ENCODE results near the gene CD300C.
"Not testable (repeated sequence)": the region's sequence is repeated elsewhere in the genome, so short reads cannot be mapped to it uniquely, and the experiment has no call there.

Gene CD300C

DNA sequence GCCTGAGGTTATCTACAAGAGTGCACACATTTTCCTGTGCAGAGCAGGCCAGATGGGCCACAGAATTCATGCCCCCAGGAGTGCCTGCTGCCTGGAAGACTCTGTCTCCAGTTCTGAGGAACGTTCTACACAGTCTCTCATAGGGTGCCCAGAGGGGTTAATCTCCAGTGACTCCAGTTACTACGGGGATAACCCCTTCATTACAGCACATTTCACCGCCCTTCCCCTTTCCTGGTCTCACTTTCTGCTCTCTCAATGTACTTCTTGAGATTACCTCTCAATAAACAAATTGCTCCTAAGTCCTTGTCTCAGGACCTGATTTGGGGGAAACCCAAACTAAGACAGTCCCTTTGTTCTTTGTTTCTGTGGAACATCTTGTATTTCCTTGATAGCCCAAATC, 15.7 kb upstream of the CD300C start:
- DNase-seq (ENCODE audit: low read depth): no peak

DNA sequence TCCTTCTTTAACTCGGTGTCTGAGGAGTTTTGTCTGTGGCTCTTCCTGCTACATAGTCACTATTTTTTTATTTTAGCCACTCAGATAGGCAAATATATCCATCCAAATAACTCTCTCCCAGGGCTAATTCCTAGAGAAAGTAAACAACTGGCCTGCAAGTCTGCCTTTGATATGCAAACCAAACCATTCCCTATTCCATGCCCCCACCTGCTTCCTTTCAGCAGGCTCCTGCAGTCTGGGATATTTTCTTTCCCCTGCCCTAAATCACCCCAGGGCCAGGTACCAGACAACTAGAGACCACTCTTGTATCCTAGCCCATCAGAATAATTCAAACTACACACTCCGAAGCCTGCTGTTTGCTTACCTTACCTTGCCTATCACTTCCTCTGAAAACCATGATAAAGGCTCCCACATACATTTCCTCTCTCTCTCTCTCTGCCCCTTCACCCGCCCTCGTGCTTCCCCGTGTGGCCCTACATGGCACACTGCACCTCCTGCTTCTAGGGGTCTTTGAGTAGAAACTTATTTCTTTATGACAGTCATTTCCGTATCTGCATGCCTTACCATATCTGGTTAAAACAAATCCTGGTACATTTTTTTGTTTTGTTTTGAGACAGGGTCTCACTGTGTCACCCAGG, 13.1 kb upstream of the CD300C start:
- no peak for DNase-seq (ENCODE audit: low read depth)

DNA sequence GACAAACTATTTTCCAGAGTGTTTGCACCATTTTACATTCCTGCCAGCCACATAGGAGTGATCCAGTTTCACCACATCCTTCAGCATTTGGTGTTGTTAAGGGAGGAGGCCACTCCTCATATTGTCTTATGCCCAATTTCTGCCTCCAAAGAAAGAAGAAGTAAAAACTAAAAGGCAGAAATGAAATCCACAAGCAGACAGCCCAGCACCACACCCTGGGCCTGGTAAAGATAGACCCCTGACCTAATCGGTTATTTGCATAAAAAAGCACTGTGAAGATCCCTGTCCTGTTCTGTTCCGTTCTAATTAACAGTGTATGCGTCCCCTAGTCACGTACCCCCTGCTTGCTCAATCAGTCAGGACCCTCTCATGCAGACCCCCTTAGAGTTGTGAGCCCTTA, 12.5 kb upstream of the CD300C start:
- DNase-seq (ENCODE audit: low read depth): not testable (repeated sequence)

DNA sequence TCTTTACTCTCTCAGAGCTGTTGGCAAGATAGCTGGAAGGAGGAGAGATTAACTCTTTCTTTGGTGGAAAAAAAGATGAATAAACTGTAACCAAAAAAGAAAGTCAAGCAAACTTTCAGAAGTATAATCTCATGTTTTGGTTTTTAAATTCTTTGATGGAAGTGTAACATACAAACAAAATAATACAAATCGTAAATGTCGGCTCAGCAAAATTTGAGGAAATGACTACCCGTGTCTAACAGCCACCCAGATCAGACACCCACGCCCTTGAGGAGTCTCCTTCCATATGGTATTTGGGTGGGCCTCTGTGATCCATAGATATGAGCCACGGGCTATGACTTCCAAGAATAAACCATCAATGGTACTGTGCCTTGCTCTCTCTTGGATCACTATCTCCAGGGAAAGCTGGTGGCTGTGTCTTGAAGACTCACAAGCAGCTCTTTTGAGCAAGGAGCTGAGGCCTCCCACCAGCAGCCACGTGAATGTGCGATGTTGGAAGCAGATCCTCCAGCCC, 9.6 kb upstream of the CD300C start:
- no peak for DNase-seq (ENCODE audit: low read depth)

DNA sequence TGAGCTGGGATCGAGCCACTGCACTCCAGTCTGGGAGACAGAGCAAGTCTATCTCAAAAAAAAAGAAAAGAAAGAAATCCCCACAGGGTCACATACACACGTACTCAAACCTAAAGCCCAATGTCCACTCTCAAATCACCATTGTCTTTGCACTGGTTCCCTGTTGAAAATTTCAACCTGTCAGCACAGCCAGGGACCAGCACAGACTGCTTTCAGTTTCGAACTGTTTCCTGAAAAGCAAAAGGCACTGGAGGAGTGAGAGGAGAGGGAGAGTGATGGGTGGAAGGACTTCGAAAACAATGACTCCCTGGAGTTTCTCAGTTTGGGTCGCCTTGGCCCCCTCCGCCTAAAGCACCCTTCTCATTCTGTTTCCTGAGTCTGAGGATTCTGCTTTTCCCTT, 9.0 kb upstream of the CD300C start:
- DNase-seq (ENCODE audit: low read depth): no peak

DNA sequence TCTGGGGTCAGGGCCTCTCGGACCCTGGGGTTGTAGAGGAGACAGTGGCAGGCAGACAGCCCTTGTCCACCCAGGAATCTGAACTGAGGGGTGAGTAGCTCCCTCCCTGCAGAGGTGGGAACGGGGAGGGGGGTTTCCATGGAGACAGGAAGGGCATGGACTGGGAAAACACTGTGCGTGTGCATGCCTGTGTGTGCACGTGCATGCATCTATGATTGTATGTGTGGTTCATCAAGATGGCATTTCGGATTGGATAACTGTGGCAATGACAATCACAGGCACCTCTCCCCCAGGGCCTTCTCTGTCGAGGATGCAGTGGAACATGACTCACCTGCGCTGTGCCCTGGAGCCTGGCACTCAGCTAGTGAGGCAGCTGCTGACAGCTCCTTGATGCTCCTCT, 6.1 kb upstream of the CD300C start:
- no peak for DNase-seq (ENCODE audit: low read depth)

DNA sequence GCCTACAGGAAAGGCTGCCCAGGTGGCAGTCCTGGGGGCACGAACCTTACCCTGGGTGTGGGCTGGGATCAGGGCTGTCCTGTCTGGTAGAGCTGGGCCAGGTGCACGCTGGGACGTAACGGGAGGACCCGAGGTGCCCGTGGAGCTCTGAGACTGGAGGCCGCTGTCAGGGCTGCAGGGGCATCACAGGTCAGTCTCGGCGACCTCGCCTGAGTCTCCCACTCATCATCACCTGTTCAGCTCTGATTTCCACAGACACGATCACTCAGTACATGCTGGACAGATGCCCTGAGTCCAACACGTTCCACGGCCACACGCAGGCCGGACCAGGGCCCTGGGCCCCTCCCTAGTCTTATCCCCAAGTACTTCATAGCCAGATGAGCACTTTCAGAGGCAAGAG, 4.7 kb upstream of the CD300C start:
- DNase-seq (ENCODE audit: low read depth): no peak

DNA sequence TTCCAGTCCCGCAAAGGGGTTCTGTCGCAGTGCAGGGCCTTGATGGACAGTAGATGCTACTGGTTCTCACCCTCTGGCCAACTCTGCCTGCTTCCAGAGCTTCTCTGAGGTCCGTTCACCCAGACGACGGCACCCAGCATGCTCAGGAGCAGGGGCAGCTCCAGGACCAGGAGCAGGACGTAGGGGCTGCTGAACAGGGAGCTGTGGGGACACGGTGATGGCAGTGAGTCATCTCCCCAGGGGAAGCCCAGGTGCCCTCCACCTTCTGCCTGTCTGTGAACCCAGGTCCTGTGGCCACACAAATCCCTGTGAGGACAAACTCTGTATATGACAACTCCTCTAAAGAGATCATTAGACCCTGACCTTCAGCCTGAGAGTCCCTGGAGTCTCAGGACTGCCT, 3.4 kb upstream of the CD300C start:
- no peak for DNase-seq (ENCODE audit: low read depth)

DNA sequence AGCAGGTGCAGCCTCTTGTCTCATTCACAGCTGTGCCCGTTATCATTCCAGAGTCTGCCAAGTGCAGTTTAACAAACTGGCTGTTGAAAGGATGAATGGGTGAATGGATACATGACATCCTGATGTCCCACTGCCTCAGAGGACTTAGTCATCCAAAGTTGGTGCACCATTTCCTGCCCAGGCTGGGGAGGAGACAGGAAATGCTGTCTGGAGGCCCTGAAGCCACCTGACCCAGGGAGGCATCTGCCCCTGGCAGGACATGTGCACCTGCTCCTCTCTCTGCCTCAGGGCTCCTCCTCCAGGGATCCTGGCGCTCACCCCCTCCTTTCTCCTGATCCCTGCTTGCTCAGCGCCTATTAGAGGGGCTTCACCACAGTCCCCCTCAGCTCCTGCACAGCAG, 1.8 kb upstream of the CD300C start:
- DNase-seq (ENCODE audit: low read depth): no peak

DNA sequence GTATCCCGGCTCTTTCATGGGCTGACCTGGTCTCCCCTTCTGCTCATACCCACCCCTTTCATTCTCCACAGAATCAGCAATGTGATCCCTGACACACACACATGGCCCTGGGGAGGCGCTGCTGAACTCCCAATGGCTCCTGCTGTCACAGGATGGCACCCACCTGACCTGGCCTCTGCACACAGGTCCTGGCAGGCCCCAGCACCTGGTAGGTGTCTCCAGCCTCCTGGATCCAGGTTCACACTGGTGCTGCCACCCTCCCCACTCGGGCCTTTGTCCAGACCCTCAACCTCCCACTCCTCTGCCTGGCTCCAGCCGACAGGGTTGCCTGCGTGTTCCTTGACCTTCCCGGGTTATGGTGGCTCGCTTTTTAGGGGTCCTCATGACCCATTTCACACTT, 1.3 kb upstream of the CD300C start:
- no peak for DNase-seq (ENCODE audit: low read depth)

DNA sequence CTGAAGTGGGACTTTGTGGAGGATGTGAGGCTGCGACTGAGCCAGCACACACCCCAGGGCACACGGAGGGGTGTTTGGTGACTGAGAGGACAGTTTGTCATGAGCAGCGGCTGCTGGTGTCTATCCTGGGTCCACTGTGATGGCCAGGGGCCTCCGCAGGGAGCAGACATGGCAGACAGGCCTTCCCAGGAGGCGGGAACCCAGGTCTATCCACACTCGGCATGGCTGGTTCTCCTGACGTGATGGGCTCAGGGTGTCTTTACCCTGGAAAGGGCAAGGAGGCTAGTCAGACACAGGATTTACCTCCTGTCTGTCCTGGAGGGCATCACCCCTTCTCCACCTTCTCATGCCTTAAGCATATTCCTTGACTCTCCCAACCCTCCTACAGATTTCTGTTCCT, 671 bp upstream of the CD300C start:
- DNase-seq (ENCODE audit: low read depth): no peak

DNA sequence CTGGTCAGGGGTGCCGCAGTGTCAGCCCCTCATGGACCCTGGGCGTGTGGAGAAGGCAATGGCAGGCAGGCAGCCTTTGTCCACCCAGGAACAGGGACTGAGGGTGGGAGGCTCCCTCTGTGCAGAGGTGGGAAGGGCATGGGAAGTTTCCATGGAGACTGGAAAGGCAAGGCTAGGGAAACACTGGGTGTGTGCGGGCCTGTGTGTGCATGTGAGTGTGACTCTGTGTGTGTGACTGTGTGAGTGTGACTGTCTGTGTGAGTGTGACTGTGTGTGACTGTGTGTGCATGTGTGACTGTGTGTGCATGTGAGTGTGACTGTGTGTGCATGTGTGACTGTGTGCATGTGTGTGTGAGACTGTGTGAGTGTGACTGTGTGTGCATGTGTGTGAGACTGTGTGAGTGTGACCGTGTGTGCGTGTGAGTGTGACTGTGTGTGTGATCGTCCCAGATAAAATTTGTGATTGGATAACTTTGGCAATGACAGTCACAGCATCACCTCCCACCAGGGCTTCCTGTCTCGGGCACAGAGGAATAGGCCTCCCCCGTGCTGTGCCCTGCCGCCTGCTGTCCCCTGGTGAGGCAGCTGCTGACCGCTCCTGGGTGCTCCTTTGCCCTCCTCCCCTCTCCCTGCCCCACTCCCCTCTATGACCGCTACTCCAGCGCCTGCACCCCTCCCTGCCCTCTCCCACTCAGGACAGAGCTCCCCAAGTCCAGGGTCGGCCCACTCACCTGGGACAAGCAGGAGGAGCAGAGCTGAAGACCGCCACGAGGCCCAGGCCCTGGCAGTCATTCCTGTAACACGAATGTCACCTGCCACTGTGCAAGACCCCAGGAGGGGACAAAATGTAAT, 698 bp downstream of the CD300C start:
- DNase-seq (ENCODE audit: low read depth): no peak

DNA sequence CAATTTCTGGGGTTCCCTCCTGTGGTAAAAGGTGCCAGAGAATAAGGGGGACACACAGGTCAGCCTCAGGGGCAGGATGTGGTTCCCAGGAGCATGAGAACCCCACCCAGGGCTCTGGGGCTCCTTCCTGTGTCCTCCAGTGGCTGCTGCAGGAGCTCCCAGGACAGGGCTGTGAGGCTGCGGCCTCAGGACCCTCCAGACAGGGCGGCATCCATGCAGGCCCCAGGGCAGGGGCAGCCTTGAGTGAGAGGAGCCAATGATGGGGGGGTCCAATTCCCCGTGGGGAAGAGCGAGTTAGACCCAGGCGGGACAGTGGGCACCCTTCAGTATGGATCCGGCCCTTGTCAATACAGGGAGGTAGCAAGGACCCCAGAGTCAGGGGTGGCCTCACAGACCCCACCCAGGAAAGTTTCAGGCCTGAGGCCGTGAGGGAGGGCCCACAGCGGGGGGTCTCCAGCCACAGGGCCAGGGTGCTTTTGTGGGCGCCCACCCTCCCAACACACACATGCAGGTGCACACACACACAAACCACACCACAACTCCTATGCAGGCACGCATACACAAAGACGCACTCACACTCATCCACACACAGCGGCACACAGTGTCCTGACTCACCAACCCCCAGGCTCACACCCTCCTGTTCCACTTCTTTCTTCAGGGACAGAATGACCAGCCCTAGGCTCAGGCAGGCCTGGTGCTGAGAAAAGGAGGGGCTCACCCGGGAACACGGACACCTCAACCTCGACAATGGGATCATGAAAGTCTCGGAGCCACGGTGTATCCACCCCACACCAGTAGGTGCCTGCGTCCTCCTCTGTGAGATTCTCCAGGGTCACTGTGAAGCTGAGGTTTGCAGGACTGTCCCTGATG, 1.8 kb downstream of the CD300C start:
- DNase-seq (ENCODE audit: low read depth): no peak

DNA sequence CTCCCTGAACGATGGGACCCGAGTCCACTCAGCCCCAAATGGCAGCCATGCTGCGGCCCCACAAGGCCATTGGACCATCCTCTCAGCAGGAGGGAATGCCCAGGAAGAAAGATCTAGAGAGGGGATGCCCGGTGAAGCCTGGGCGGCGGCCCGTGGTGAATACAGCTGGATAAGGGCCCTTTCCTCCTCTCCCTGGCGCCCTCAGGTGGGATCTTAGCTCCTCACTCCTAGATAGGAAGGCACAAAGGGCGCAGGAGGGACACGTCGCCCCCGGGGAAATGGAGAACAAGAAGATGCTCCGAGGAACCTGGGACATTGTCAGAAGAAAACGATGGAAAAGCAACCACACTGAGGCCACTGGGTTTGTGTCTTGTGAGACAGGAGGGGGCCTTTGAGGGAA, 2.5 kb downstream of the CD300C start:
- no peak for DNase-seq (ENCODE audit: low read depth)

DNA sequence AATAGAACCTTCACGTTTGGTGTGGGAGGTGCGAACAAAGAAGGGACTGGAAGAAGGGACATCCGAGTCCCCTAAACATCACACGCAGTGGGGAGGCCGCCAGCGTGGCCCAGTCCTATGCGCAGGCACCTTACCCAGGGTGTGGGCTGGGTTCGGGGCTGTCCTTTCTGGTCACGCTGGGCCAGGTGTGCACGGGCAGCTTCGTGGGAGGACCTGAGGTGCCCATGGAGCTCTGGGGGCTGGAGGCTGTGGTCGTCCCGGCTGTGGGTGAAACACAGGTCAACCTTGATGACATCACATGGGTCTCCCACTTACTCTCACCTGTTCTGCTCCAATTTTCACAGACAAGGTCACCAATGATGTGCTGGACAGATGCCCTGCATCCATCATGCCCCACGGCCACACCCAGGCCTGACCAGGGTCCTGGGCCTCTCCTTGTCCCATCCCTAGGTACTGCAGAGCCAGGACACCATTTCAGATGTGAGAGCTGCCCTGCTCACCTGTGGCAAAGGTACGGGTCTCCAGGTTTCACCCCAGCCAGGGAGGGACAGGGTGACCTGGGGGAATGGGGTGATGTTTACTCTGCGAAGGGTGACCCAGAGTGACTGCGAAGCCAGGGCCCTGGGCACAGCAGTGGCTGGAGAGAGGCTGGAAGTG, 3.1 kb downstream of the CD300C start:
- DNase-seq (ENCODE audit: low read depth): no peak

DNA sequence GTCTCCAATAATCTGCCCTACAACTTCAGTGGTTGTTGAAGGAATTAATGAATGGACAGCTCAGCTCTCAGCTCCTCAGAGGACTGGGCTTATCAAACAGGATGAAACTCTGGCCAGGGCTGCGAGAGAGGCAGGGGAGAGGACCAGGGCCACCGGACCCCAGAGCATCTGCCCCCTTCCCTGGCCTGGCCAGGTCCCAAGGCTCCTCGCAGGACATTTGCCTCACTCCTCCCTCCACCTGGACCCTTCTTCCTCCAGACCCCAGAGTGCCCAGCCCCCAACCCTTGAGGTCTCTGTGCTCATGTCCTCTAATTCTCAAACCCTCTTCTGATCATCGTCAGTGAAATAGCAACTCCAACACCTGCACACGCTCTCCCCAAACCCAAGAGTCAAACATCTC, 3.7 kb downstream of the CD300C start:
- DNase-seq (ENCODE audit: low read depth): no peak

DNA sequence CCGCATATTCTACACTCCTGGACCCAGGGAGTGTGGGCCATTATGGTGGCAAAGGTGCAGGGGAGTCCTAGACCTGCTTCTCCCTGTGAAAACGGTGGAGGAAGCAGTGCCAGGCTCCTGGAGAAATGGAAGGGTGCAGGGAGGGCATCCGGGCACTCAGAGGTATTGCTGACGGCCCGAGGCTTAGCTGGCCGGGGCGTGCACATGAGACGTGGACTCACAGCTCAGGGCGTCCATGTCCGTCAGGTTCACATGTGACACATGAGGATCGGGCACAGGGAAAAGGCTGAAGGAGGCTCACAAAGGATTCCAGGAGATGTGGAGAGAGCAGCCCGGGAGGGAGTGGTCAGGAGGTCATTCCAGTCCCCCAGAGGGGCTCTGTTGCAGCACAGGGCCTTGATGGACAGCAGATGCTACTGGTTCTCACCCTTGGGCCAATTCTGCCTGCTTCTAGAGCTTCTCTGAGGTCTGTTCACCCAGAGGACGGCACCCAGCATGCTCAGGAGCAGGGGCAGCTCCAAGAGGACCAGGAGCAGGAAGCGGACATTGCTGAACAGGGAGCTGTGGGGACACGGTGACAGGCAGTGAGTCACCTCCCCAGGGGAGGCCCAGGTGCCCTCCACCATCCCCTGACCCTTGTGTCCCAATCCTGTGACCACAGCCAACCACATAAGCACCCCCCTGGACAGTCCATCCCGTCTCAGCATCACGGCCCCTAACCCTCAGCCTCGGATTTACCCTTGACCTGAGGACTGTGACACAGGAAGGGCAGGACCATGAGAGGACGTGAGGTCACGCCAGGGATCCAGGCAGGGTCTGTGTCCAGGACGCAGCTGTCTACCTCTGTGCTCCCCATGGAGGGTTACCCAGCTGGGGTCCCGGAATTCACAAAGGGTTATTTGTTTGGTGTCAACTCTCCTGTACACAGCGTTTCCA, 4.5 kb downstream of the CD300C start:
- DNase-seq (ENCODE audit: low read depth): no peak

DNA sequence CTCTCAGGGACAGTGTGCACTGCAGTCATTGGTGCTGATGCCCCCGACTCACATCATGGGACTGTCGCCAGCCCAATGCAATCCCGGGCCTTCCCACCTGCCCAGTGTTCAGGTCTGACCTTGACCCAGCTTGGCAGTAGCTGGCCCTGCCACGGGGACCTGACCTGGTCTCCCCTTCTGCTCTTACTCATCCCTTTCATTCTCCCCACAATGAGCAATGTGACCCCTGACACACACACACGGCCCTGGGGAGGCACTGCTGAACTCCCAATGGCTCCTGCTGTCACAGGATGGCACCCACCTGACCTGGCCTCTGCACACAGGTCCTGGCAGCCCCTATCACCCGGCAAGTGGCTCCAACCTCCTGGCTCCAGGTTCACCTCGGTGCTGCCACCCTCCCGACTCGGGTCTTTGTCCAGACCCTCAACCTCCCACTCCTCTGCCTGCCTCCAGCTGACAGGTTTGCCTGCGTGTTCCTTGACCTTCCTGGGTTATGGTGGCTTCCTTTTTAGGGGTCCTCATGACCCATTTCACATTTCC, 6.6 kb downstream of the CD300C start:
- no peak for DNase-seq (ENCODE audit: low read depth)

DNA sequence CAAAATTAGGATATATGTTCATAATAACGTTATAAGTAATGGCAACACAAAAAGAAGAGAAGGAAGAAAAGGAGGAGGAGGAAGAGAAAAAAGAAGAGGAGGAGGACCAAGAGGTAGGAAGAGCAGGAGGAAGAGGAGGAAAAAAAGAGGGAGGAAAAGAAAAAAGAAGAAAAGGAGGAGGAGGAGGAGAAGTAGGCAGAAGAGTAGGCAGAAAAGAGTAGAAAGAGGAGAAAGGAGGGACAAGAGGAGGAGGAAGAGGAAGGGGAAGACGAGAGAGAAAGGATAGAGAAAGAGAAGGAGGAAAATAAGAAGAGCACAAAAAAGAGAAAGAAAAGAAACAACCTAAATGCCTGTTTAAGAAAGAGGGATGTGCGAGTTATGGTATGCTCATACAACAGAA, 9.0 kb downstream of the CD300C start:
- no peak for DNase-seq (ENCODE audit: low read depth)

DNA sequence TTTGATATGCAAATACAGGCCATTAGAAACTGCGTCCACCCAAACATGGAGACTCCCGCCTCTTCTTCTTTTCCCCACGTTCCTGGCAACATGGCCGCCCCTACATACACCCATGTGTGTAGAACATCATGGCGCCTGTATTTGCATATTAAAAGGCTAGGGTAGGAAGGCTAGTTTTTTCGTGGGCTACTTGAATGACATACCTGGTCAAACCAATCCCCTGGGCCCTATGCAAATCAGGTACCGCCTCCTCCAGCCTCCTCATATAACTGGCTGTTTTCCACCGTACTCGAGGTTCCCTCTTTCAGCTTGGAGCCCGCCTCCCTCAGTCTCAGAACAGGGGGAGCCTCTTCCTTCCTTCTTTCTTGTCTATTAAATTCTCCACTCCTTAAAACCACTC, 13.8 kb downstream of the CD300C start:
- no peak for DNase-seq (ENCODE audit: low read depth)
